ENCODE measurements around the gene MN1. TPM values are rescaled to one million over a fixed set of nuclear protein-coding genes. Genes with fewer than 3 reads are reported as not detected.

The MN1 gene
- total RNA-seq, 1 donor: 55.9 TPM

DNA sequence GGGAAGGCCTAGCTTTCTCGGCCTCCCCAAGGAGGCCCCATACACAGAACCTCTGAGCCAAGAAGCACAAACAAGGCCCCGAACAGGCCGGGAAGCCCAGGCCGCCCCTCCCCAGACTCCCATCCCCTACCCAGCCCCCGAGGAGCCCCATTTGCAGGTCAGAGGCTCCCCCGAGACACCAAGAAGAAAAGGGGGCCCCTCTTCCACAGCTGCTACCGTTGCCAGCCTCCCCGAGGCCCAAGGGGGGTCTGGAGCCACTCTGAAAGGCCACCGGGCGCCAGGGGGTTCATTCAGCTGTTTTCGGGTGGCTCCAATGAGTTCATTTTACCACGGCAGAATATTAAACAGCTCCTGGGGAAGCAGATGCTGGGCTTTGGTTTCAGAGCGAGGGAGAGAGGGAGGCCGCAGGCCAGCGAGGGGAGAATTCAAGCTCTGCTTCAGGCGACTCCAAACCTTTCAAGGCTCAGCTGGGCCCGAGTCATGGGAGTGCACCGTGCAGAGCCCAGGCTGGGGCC is 28.5 kb downstream of the MN1 start:
- no peak overlapping the region for H3K4me3 ChIP-seq (ENCODE audit: low read depth, low read length)
- TF ChIP-seq, protein P1, sequence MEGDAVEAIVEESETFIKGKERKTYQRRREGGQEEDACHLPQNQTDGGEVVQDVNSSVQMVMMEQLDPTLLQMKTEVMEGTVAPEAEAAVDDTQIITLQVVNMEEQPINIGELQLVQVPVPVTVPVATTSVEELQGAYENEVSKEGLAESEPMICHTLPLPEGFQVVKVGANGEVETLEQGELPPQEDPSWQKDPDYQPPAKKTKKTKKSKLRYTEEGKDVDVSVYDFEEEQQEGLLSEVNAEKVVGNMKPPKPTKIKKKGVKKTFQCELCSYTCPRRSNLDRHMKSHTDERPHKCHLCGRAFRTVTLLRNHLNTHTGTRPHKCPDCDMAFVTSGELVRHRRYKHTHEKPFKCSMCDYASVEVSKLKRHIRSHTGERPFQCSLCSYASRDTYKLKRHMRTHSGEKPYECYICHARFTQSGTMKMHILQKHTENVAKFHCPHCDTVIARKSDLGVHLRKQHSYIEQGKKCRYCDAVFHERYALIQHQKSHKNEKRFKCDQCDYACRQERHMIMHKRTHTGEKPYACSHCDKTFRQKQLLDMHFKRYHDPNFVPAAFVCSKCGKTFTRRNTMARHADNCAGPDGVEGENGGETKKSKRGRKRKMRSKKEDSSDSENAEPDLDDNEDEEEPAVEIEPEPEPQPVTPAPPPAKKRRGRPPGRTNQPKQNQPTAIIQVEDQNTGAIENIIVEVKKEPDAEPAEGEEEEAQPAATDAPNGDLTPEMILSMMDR (IDR thresholded peaks at IDR 0.05; ENCODE audit: insufficient read depth, low read length): no peak
- DNase-seq (ENCODE audit: low read depth): no peak

DNA sequence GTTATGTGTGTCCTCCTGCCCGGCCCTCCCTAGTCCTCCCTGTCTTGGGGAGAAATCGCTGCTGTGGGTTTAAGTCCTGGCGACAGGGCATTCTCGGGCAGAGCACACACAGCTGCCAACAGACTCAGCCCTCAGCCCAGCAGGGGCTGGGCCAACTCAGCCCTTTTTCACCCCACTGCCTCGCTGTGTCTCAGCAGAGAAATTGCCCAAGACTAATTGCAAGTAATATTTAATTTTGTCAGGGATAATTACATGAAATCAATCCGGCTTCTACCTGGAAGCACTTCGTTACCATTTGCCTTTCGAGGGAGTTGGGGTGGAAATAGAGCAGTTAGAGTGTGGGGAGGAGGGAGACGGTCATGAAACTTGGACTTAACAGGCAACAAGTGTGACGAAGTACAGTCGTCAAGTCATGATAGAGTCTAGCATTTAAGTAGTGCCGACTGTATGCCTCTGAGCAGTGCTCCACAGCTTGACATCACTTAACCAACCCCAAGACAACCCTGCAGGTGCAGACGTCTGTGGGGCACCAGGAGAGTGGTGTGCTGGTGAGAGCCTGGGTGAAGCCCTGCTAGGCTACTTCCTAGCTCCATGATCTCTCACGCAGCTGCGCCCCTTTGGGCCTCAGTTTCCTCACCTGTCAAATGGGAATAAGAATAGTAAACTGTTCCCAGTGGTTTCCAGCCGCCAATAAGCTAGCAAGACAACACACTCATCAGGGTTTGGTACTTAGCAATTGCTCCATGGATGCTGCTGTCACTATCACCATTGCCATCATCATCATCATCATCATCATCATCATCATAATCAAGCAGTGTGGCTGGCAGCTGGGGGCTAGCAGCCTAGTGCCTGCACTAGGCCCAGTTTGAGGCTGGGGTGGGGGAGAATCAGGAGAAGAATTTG is 29.2 kb downstream of the MN1 start:
- DNase-seq (ENCODE audit: low read depth): no peak
- TF ChIP-seq, protein P1 (IDR thresholded peaks at IDR 0.05; ENCODE audit: insufficient read depth, low read length): no peak
- H3K4me3 ChIP-seq (ENCODE audit: low read depth, low read length): no peak overlapping the region

DNA sequence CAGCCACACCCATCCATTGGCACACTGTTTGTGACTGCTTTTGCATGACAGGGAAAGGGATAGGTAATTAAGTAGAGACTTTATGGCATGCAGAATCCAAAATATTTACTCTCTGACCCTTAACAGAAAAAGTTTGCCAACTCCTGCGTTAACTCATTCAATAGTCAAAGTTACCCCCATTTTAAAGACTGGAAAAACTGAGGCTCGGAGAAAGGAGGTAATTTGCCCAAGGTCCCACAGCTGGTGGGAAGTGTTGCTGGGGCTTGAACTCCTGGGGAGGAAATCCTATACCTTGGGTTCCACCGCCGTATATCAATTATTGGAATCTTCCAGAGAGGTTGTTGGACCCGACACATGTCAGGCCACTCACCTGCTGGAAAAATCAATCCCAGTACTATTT is 29.9 kb downstream of the MN1 start:
- no peak for DNase-seq (ENCODE audit: low read depth)
- TF ChIP-seq, protein P1 (IDR thresholded peaks at IDR 0.05; ENCODE audit: insufficient read depth, low read length): no peak
- H3K4me3 ChIP-seq (ENCODE audit: low read depth, low read length): no peak overlapping the region

DNA sequence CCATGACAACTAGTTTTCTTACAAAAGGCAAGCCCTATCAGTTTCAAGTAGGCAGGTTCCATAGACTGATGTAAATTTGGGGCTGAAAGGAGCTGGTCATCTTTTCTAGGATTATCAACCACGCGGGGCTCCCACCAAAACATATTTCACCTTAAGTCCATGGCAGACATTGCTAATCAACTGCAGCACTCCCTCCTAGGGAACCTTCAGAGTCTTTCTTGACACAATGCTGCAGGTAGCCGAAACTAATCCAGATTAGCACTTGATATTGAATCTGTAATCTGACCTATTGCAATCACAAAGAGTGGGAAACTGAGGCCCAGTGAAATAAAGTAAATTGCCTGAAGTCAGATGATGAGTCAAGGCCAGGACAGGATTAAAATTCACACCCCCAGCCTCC is 32.5 kb downstream of the MN1 start:
- no peak for DNase-seq (ENCODE audit: low read depth)
- no peak overlapping the region for H3K4me3 ChIP-seq (ENCODE audit: low read depth, low read length)
- TF ChIP-seq, protein P1 (IDR thresholded peaks at IDR 0.05; ENCODE audit: insufficient read depth, low read length): no peak

DNA sequence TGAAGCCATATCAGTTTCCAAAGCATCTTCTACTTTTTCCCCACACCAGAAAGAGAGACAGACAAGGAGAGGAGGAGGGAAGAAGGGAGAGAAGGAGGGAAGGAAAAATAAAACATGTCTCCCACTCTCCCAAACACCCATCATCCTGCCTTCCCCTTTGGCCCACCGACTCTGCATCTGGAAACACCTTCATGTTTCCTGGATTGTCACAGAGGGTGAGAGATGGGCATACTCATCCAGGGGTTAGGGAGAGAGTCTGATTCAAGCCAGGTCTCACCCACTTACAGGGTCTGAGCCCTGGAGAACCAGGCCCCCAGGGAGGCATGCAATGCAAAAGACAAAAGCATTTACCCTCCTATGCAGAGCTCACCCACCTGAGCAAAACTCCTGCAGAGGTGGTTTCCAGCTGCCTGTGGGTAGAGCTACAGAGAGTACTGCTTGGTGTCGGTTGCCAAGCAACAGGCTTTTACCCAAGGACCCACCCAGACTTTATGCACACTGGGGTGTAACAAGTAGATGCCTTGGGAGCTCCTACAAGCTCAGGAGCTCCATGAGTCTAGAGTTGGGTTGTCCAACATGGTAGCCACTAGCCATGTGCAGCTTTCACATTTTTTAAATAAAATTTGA is 33.4 kb downstream of the MN1 start:
- TF ChIP-seq, protein P1 (IDR thresholded peaks at IDR 0.05; ENCODE audit: insufficient read depth, low read length): no peak
- no peak overlapping the region for H3K4me3 ChIP-seq (ENCODE audit: low read depth, low read length)
- DNase-seq (ENCODE audit: low read depth): no peak

DNA sequence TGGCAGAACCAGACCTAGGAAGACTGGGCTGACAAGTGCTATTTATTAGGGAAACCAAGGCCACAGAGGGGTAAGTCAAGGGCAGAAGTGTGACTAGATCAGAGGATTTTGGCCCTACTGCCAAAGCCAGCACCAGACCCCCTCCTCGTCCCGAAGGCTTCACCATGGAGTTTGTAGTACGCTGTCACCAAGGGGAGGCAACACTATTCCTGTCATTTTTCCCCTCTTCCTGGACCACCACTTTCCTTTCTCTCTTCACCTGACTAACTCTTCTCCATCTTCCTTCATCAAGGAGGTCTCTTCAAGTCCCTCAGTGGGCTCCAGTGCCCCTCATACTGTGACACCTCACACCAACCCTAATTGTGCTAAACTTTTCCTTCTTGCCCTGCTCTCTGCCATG is 34.9 kb downstream of the MN1 start:
- no peak for DNase-seq (ENCODE audit: low read depth)
- no peak overlapping the region for H3K4me3 ChIP-seq (ENCODE audit: low read depth, low read length)
- TF ChIP-seq, protein P1 (IDR thresholded peaks at IDR 0.05; ENCODE audit: insufficient read depth, low read length): no peak
